IPS DF 19.7 (cell line): ENCODE results near the gene PRM2.

ENCODE experiments used
- DNase-seq: peaks from one replicate; pipeline ENCODE4 v3.0.0-alpha.2; 2013; ENCODE audit warnings: low read depth, low spot score

Gene PRM2

GRCh38 chr16:11262915-11263314, 13.4 kb downstream of the PRM2 start:
- no peak for DNase-seq

- no peak for DNase-seq
Observed at GRCh38 chr16:11260596-11260966, 15.7 kb downstream of the PRM2 start.

- no peak for DNase-seq
Observed at GRCh38 chr16:11259655-11260595, 16.4 kb downstream of the PRM2 start.

- no peak for DNase-seq
Observed at GRCh38 chr16:11258553-11259492, 17.5 kb downstream of the PRM2 start.

- DNase-seq, result no peak
Observed at GRCh38 chr16:11257131-11257938, 18.9 kb downstream of the PRM2 start.

GRCh38 chr16:11256661-11257130, 19.6 kb downstream of the PRM2 start:
- DNase-seq, result no peak

- DNase-seq, result no peak
Observed at GRCh38 chr16:11255737-11256660, 20.3 kb downstream of the PRM2 start, which contains the start of gene SOCS1. Gene SOCS1 (minus strand): TSS chr16:11256204. CDS start chr16:11255478, 726 bp downstream.

GRCh38 chr16:11254913-11255736, 21.2 kb downstream of the PRM2 start:
- no peak for DNase-seq

GRCh38 chr16:11253995-11254912, 22.0 kb downstream of the PRM2 start:
- no peak for DNase-seq

- DNase-seq, result no peak
Observed at GRCh38 chr16:11253009-11253994, 23.0 kb downstream of the PRM2 start.

GRCh38 chr16:11252482-11252931, 23.8 kb downstream of the PRM2 start:
- no peak for DNase-seq

GRCh38 chr16:11251525-11252481, 24.5 kb downstream of the PRM2 start:
- DNase-seq, result no peak

GRCh38 chr16:11250786-11251524, 25.3 kb downstream of the PRM2 start:
- DNase-seq, result no peak

- DNase-seq, result no peak
Observed at GRCh38 chr16:11250091-11250785, 26.0 kb downstream of the PRM2 start.
